ENCODE data around the gene PLB1.

PLB1 gene

GRCh38 chr2:28592481-28592880 lies 96.6 kb downstream of the PLB1 start:
- DNase-seq = no peak

GRCh38 chr2:28593160-28593755 lies 97.4 kb downstream of the PLB1 start:
- no peak for DNase-seq

GRCh38 chr2:28594000-28594331 lies 98.1 kb downstream of the PLB1 start:
- no peak for DNase-seq

GRCh38 chr2:28594332-28595108 lies 98.7 kb downstream of the PLB1 start:
- peak; percentile 74 to 81 for DNase-seq

GRCh38 chr2:28595323-28595722 lies 99.5 kb downstream of the PLB1 start:
- no peak for DNase-seq

- no peak for DNase-seq
These were observed 102.6 kb downstream of the PLB1 start for GRCh38 chr2:28598484-28598883.

GRCh38 chr2:28600181-28600580 lies 104.3 kb downstream of the PLB1 start:
- DNase-seq = no peak

GRCh38 chr2:28601616-28602015 lies 105.8 kb downstream of the PLB1 start:
- DNase-seq = no peak

- DNase-seq = no peak
These were observed 106.3 kb downstream of the PLB1 start for GRCh38 chr2:28602136-28602660.

GRCh38 chr2:28602751-28603639 lies 107.1 kb downstream of the PLB1 start:
- DNase-seq = no peak

- no peak for DNase-seq
These were observed 108.0 kb downstream of the PLB1 start for GRCh38 chr2:28603821-28604220.

GRCh38 chr2:28604284-28604843 lies 108.5 kb downstream of the PLB1 start:
- no peak for DNase-seq

GRCh38 chr2:28606986-28607441 lies 111.2 kb downstream of the PLB1 start:
- DNase-seq = no peak

- no peak for DNase-seq
These were observed 112.1 kb downstream of the PLB1 start for GRCh38 chr2:28607730-28608499.

GRCh38 chr2:28608500-28609424 lies 112.9 kb downstream of the PLB1 start:
- DNase-seq = no peak

GRCh38 chr2:28610583-28611201 lies 114.8 kb downstream of the PLB1 start:
- no peak for DNase-seq

GRCh38 chr2:28612131-28612812 lies 116.4 kb downstream of the PLB1 start:
- no peak for DNase-seq

GRCh38 chr2:28613186-28613585 lies 117.3 kb downstream of the PLB1 start:
- no peak for DNase-seq

- peak; percentile 26 to 37 for DNase-seq
These were observed 118.0 kb downstream of the PLB1 start for GRCh38 chr2:28613633-28614501.
